Measurements from ENCODE around the gene STYX.
"Not testable (repeated sequence)": the region's sequence is repeated elsewhere in the genome, so short reads cannot be mapped to it uniquely, and the experiment has no call there.

STYX gene

GRCh38 chr14:52755607-52756316, 25.8 kb downstream of the STYX start:
- no peak overlapping the region for H2AFZ ChIP-seq (ENCODE audit: low read depth, low read length)
- no peaks in the 10 kb centered on the region for H3K27me3 ChIP-seq (ENCODE audit: low read depth, low read length)
- H3K79me2 ChIP-seq (ENCODE audit: low read length): no peaks in the 10 kb centered on the region
- TF ChIP-seq CTCF (IDR thresholded peaks at IDR 0.05; ENCODE audit: low read depth, low read length) (no peak), EZH2phosphoT487 (IDR thresholded peaks at IDR 0.05; ENCODE audit: low read depth) (no peak)
- no peak overlapping the region for H3K4me3 ChIP-seq (ENCODE audit: low read length)
- H4K20me1 ChIP-seq (ENCODE audit: insufficient read depth, low read length): no peaks in the 10 kb centered on the region
- no peaks in the 10 kb centered on the region for H3K36me3 ChIP-seq (replicated peaks; ENCODE audit: low read depth, low read length)
- no peak overlapping the region for H3K9ac ChIP-seq (ENCODE audit: low read length)
- H3K4me2 ChIP-seq (ENCODE audit: low read length): no peak overlapping the region
- no peaks in the 10 kb centered on the region for H3K4me1 ChIP-seq (ENCODE audit: low read length)
- H3K9me3 ChIP-seq (ENCODE audit: insufficient read depth, low read length): no peaks in the 10 kb centered on the region
- no peak overlapping the region for H3K27ac ChIP-seq (ENCODE audit: low read length)

DNA sequence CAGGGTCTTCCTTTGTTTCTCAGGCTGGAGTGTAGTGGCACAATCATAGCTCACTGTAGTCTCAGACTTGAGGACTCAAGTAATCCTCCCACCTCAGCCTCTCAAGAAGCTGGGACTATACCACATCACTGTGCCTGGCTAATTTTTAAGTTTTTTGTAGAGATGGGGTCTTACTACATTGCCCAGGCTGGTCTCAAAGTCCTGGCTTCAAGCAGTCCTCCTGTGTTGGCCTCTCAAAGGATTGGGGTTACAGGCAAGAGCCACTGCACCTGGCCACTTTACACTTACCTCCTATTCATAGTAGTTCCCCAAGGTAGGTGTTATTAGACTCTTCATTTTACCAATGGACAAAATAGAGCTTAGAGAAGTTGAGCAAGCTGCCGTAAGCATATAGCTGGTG, 29.2 kb downstream of the STYX start:
- Histone ChIP-seq H3K4me1 (ENCODE audit: low read length) (no peaks in the 10 kb centered on the region), H3K27ac (ENCODE audit: low read length) (no peak overlapping the region), H3K4me2 (ENCODE audit: low read length) (no peak overlapping the region), H2AFZ (ENCODE audit: low read depth, low read length) (no peak overlapping the region), H3K36me3 (replicated peaks; ENCODE audit: low read depth, low read length) (no peaks in the 10 kb centered on the region), H3K27me3 (ENCODE audit: low read depth, low read length) (no peaks in the 10 kb centered on the region), H3K9ac (ENCODE audit: low read length) (no peak overlapping the region), H4K20me1 (ENCODE audit: insufficient read depth, low read length) (no peaks in the 10 kb centered on the region), H3K9me3 (ENCODE audit: insufficient read depth, low read length) (no peaks in the 10 kb centered on the region), H3K79me2 (ENCODE audit: low read length) (no peaks in the 10 kb centered on the region), H3K4me3 (ENCODE audit: low read length) (no peak overlapping the region)
- TF ChIP-seq CTCF (IDR thresholded peaks at IDR 0.05; ENCODE audit: low read depth, low read length) (no peak), EZH2phosphoT487 (IDR thresholded peaks at IDR 0.05; ENCODE audit: low read depth) (no peak)

- H3K36me3 ChIP-seq (replicated peaks; ENCODE audit: low read depth, low read length); H3K27ac ChIP-seq (ENCODE audit: low read length); H3K4me1 ChIP-seq (ENCODE audit: low read length); H3K9me3 ChIP-seq (ENCODE audit: insufficient read depth, low read length); H4K20me1 ChIP-seq (ENCODE audit: insufficient read depth, low read length); H2AFZ ChIP-seq (ENCODE audit: low read depth, low read length); H3K4me3 ChIP-seq (ENCODE audit: low read length); H3K9ac ChIP-seq (ENCODE audit: low read length); H3K27me3 ChIP-seq (ENCODE audit: low read depth, low read length); H3K4me2 ChIP-seq (ENCODE audit: low read length); H3K79me2 ChIP-seq (ENCODE audit: low read length): not testable (repeated sequence)
Measured at GRCh38 chr14:52762923-52763322, 33.0 kb downstream of the STYX start.

DNA sequence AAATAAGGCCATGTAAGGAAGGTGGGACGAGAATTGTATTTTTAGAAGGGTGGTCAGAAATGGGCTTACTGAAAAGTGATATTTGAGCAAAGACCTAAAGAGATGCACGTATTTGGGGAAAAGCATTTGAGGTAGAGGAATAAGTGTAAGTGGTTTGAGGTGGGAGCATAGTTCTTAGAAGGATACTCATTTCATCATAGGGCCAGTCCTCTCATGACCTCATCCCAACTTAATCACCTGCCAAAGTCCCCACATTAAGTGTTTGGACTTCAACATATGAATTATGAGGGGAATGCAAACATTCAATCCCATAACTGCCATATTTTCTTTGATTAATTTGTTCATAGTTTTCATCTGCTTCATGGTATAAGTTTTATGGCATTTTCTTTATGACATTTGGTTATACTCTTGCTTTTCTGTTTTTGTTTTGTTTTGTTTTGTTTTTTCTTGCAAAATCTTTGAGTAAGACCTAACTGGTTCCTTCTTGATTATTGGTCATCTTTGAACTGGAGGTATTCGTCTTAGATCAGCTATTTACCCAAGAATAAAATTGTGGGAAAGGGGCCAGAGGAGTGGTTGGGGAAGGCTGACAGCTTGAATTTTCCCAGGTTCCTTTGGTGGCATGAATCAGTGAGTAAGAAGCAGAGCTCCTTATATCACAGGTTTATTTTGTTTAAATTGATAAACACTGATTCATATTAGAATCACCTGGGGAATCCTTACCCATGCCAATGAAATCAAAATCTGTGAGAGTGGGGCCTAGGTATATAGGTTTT, 37.3 kb downstream of the STYX start:
- Histone ChIP-seq H3K27ac (ENCODE audit: low read length) (no peak overlapping the region), H2AFZ (ENCODE audit: low read depth, low read length) (no peak overlapping the region), H3K4me2 (ENCODE audit: low read length) (no peak overlapping the region), H3K9me3 (ENCODE audit: insufficient read depth, low read length) (no peaks in the 10 kb centered on the region), H3K36me3 (replicated peaks; ENCODE audit: low read depth, low read length) (peaks cover 8% of the 10 kb centered on the region), H3K4me1 (ENCODE audit: low read length) (no peaks in the 10 kb centered on the region), H4K20me1 (ENCODE audit: insufficient read depth, low read length) (no peaks in the 10 kb centered on the region), H3K4me3 (ENCODE audit: low read length) (no peak overlapping the region), H3K27me3 (ENCODE audit: low read depth, low read length) (no peaks in the 10 kb centered on the region), H3K79me2 (ENCODE audit: low read length) (no peaks in the 10 kb centered on the region), H3K9ac (ENCODE audit: low read length) (no peak overlapping the region)
- TF ChIP-seq CTCF (IDR thresholded peaks at IDR 0.05; ENCODE audit: low read depth, low read length): no peak
- TF ChIP-seq EZH2phosphoT487 (IDR thresholded peaks at IDR 0.05; ENCODE audit: low read depth): no peak

All from OCI-LY3 (cell line).